WI38 (cell line): ENCODE measurements around the gene EIF4G1.

Experiments
- H3K4me3 ChIP-seq: 2 replicates; pipeline ENCODE4 v1.5.1; 2011; ENCODE audit warnings: low read depth, mild to moderate bottlenecking, control low read depth, low read length
- TF ChIP-seq, protein P1 (sequence below): IDR thresholded peaks from 2 replicates; pipeline ENCODE4 v1.5.1; 2012; ENCODE audit warnings: low read depth, mild to moderate bottlenecking, control low read depth, low read length

Gene EIF4G1

DNA sequence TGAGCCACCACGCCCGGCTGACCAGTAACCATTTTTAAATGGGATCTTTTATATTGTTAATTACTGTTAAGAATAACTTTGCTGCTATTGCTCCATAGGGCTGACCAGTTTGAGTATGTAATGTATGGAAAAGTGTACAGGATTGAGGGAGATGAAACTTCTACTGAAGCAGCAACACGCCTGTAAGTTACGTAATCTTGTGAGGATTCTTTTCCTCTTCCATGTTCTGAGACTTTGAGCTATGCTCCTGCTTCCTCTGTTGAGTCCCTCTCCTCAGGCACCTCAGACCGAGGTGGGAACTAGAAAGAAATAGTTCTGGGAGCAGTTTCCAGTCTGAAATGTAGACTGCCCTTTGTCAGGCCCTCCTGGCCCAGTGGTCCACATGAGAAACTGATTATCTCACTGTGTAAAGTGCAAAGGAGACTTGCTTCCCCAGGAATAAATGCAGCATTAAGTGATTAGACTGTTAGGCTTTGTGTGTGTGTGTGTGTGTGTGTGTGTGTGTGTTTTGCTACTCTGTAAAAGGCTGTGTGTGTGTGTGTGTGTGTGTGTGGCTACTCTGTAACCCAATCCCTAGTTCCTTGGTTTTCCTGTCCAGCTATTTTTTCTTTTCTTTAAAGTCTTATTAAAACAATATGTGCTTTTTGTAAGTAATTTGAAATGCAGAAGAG lies 52.3 kb downstream of the EIF4G1 start:
- no peak overlapping the region for H3K4me3 ChIP-seq
- TF ChIP-seq, protein P1, sequence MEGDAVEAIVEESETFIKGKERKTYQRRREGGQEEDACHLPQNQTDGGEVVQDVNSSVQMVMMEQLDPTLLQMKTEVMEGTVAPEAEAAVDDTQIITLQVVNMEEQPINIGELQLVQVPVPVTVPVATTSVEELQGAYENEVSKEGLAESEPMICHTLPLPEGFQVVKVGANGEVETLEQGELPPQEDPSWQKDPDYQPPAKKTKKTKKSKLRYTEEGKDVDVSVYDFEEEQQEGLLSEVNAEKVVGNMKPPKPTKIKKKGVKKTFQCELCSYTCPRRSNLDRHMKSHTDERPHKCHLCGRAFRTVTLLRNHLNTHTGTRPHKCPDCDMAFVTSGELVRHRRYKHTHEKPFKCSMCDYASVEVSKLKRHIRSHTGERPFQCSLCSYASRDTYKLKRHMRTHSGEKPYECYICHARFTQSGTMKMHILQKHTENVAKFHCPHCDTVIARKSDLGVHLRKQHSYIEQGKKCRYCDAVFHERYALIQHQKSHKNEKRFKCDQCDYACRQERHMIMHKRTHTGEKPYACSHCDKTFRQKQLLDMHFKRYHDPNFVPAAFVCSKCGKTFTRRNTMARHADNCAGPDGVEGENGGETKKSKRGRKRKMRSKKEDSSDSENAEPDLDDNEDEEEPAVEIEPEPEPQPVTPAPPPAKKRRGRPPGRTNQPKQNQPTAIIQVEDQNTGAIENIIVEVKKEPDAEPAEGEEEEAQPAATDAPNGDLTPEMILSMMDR: no peak

DNA sequence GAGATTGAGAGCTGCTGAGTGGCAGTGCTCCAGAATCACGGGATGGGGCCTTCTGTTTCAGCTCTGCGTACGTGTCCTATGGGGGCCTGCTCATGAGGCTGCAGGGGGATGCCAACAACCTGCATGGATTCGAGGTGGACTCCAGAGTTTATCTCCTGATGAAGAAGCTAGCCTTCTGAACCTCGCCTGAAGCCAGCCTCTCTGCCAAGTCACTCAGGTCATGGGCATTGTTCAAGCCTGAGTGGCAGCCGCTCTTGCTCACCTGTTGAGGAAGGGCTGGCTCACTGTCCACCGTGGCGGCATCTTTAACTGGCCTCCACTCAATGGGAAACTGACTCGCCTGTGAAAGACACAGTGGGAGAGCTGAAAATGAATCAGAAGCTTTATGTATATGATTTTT lies 53.7 kb downstream of the EIF4G1 start:
- TF ChIP-seq, protein P1: no peak
- no peak overlapping the region for H3K4me3 ChIP-seq

DNA sequence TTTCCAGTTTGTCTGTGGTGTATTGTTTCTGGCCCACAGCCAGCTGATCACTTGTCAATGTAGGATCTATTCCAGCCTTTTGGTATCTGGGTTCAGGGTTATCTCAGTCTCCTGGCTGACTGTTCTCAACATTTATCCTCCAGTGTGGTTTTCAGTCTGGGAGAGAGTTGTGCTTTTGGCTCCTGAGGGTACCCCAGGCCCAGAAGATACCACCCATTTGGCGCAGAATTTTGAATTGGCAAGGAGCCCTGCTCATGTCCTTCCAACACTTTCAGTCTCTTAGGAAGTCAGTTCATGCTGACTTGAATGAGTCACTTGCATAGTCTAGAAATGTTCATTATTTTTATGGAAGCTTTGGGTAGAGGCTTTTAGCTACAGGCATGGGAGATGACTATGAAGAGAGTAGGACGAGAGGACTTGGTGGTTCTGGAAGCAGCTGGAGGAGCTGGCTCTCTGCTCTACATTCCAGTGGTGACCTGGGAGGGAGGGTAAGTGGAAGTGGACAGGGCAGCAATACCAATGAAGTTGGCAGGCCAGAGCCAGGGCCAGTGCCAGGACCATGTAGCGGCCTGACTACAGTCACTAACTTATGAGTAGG lies 54.3 kb downstream of the EIF4G1 start:
- H3K4me3 ChIP-seq: no peak overlapping the region
- TF ChIP-seq, protein P1: no peak

DNA sequence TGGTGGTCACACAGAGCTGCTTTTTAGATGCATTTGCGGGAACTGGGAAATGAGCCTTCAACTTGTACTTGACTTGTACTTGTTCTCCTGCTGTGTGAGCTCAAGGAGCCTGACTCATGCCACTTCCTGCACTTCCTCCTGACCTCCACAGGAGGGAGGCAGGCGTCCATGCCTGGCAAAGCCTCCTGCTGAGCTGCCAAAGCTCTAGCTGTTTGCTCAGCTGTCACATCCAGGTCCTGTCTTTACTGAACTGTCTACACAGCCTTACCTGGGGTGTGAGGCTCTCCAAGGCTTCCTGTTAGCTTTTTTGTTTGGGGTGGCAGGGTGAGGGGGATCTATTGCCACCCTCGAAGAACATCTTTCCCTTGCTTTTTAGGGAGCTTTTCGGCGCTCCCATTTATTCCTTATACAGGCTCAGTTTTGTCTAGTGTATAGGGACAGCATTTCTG lies 57.2 kb downstream of the EIF4G1 start:
- H3K4me3 ChIP-seq: no peak overlapping the region
- TF ChIP-seq, protein P1: peak; percentile 98

DNA sequence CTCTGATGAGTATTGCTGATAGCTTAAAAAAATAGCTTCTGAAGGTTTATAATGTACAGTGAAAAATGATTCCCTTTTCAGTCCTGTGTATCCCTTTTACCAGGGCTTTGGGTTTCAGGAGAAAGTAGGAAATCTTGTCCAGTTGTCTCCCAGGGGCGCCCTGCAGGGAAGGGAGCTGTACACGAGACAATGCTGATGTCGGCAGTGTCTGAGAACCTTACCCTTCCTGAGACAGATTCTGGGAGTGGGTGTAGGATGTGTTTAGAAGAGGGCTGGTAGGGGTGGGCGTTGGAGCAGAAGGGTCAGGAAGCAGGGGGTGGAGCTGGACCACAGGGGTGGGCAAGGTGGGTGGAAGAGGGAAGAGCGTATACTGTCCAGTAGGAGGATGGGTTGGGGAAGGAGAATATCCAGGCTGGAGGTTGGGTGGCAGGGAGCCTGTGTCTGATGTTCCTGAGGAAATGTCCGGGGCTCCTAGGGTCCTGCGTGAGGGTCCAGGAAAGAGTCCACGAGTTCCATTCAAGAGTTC lies 58.0 kb downstream of the EIF4G1 start:
- H3K4me3 ChIP-seq: no peak overlapping the region
- TF ChIP-seq, protein P1: no peak

DNA sequence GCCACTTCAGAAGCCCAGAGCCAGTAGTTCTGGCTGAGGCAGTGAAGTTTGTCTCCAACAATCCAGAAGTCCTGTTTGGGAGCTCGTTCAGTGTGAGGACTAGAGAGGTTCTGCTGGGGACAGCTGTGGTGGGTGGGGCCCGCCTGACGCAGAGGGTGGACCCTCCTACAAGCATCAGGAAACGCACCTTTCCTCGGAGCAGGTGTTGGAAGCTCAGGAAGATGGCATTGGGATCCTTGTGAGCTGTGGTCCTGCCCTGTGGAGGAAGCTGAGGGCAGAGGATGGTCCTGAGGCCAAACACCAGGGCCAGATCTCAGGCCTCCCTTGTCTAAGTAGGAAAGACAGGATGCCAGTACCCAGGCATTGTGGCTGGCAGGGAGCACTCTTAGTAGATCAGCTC lies 58.5 kb downstream of the EIF4G1 start:
- no peak overlapping the region for H3K4me3 ChIP-seq
- TF ChIP-seq, protein P1: no peak

DNA sequence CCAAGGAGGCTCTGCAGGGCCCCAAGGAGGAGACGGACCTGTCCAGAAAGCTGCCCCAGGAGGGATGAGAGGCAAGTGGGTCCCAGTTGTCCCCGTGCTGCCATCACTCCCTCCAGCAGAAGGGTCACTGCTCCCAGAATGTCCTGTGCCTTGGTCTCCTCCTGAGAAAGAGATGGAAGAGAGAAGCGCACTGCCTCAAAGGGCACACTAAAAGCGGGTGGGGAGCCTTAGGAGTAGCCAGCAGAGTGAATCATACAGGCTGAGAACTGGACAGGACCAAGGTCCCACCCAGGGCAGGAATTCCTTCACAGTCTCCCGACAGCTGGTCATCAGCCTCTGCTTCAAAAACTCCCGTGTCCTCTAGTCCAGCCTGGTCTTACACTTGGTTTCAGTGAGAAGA lies 59.0 kb downstream of the EIF4G1 start:
- no peak overlapping the region for H3K4me3 ChIP-seq
- TF ChIP-seq, protein P1: no peak
